Breast epithelium (tissue), 4 donors: ENCODE results near the gene FRMD5. TPM values are rescaled to one million over a fixed set of nuclear protein-coding genes. Genes with fewer than 3 reads are reported as not detected.
A peak's percentile ranks its signal among the peaks of the same experiment; 100 is the strongest.

ENCODE experiments used
- DNase-seq, 2 donors: peaks; one replicate each; pipeline ENCODE4 v3.0.0-alpha.2; 2019; ENCODE audit warnings: low spot score in 2 of 2
- H3K27ac ChIP-seq, 2 donors: fragments of 200-600 bp; sonication (generic) in 1 of 2; one replicate each; pipeline ENCODE4 v1.5.1; 2016 to 2019; ENCODE audit warnings: mild to moderate bottlenecking in 1 of 2
- H3K27me3 ChIP-seq, 2 donors: fragments of 200-600 bp; sonication (generic) in 1 of 2; one replicate each; pipeline versions ENCODE4 v1.5.1 to v1.6.0; 2017 to 2019; ENCODE audit warnings: control low read depth in 1 of 2, mild to moderate bottlenecking in 1 of 2
- H3K36me3 ChIP-seq: fragments of 200-600 bp; one replicate; pipeline ENCODE4 v1.5.1; 2019
- H3K4me1 ChIP-seq, 2 donors: fragments of 200-600 bp; sonication (generic); one replicate each; pipeline ENCODE4 v1.5.1; 2016 to 2019; ENCODE audit warnings: control low read depth in 1 of 2
- H3K4me3 ChIP-seq, 3 donors: fragments of 200-600 bp; sonication (generic); 1 replicate in 2 of 3; 2 replicates in 1 of 3; pipeline ENCODE4 v1.5.1; 2016 to 2019; ENCODE audit warnings: mild to moderate bottlenecking in 3 of 3, moderate library complexity in 2 of 3
- H3K9me3 ChIP-seq, 2 donors: fragments of 200-600 bp; sonication (generic) in 1 of 2; one replicate each; pipeline ENCODE4 v1.5.1; 2016 to 2019; ENCODE audit warnings: control low read depth in 1 of 2
- CTCF ChIP-seq, 3 donors: fragments of 450-650 bp; IDR thresholded peaks; one replicate each; pipeline ENCODE4 v1.5.1; 2016 to 2017; ENCODE audit warnings: antibody characterized with exemption in 3 of 3, mild to moderate bottlenecking in 3 of 3, moderate library complexity in 3 of 3
- POLR2A ChIP-seq: fragments of 450-650 bp; IDR thresholded peaks from one replicate; pipeline ENCODE4 v1.6.1; 2016; ENCODE audit warnings: antibody characterized with exemption, mild to moderate bottlenecking, moderate library complexity
- POLR2AphosphoS5 ChIP-seq, 3 donors: sonication (generic); formaldehyde crosslinking; IDR thresholded peaks; one replicate each; pipeline ENCODE4 v1.6.1; 2017; ENCODE audit warnings: antibody characterized with exemption in 3 of 3
- intact Hi-C: fragments of 100-400 bp; cut with DNase I; formaldehyde crosslinking; loops from one replicate; pipeline ENCODE4 v1.15.1; 2023; ENCODE audit warnings: low total_unique reads
- total RNA-seq, 3 donors: library from RNA; depleted of rRNA; stranded (reverse); fragments of >200 nt; gene quantifications; one replicate each; pipeline ENCODE4 v1.1.0, GENCODE V29; 2016

FRMD5 gene
- total RNA-seq, 3 donors from 2014 or later: 0.66 to 1.6 TPM; not detected in 1

GRCh38 chr15:43878446-43878845 lies 316.6 kb downstream of the FRMD5 start:
- TF ChIP-seq CTCF (IDR thresholded peaks at IDR 0.05) (no peak), POLR2A (no peak), POLR2AphosphoS5 (IDR thresholded peaks at IDR 0.05) (no peak)
- Histone ChIP-seq H3K4me3 (no peak overlapping the region), H3K36me3 (no peaks in the 10 kb centered on the region), H3K4me1 (no peaks in the 10 kb centered on the region), H3K27me3 (no peaks in the 10 kb centered on the region), H3K27ac (no peak overlapping the region), H3K9me3 (no peaks in the 10 kb centered on the region)
- DNase-seq: no peak
- intact Hi-C loops: no loop called here

GRCh38 chr15:43877371-43877770 lies 317.7 kb downstream of the FRMD5 start:
- TF ChIP-seq CTCF (IDR thresholded peaks at IDR 0.05) (no peak), POLR2A (no peak), POLR2AphosphoS5 (IDR thresholded peaks at IDR 0.05) (no peak)
- Histone ChIP-seq H3K27me3 (no peaks in the 10 kb centered on the region), H3K27ac (no peak overlapping the region), H3K36me3 (no peaks in the 10 kb centered on the region), H3K4me1 (no peaks in the 10 kb centered on the region), H3K4me3 (no peak overlapping the region), H3K9me3 (no peaks in the 10 kb centered on the region)
- intact Hi-C loops: no loop called here
- no peak for DNase-seq

- Histone ChIP-seq H3K27ac (no peak overlapping the region), H3K4me1 (no peaks in the 10 kb centered on the region)
- TF ChIP-seq POLR2AphosphoS5 (IDR thresholded peaks at IDR 0.05): no peak
Observed at GRCh38 chr15:43876872-43877271, 318.2 kb downstream of the FRMD5 start.

GRCh38 chr15:43873651-43874050 lies 321.4 kb downstream of the FRMD5 start:
- Histone ChIP-seq H3K27me3 (no peaks in the 10 kb centered on the region), H3K36me3 (no peaks in the 10 kb centered on the region)

More at GRCh38 chr15:43876872-43877271, 318.2 kb downstream of the FRMD5 start:
- intact Hi-C loops: no loop called here
- Histone ChIP-seq H3K36me3 (no peaks in the 10 kb centered on the region), H3K9me3 (no peaks in the 10 kb centered on the region), H3K4me3 (no peak overlapping the region), H3K27me3 (no peaks in the 10 kb centered on the region)
- DNase-seq: no peak

GRCh38 chr15:43872416-43873020 lies 322.6 kb downstream of the FRMD5 start:
- intact Hi-C loops: no loop called here
- Histone ChIP-seq H3K27me3 (no peaks in the 10 kb centered on the region), H3K27ac (no peak overlapping the region), H3K9me3 (no peaks in the 10 kb centered on the region), H3K4me3 (no peak overlapping the region), H3K36me3 (no peaks in the 10 kb centered on the region), H3K4me1 (no peaks in the 10 kb centered on the region)
- no peak for TF ChIP-seq POLR2AphosphoS5 (IDR thresholded peaks at IDR 0.05)
- peak in 1 of 3 donors; percentile 31 for TF ChIP-seq CTCF (IDR thresholded peaks at IDR 0.05)
- TF ChIP-seq POLR2A: no peak
- DNase-seq: no peak

More at GRCh38 chr15:43873651-43874050, 321.4 kb downstream of the FRMD5 start:
- intact Hi-C loops: no loop called here
- no peak overlapping the region for H3K4me3 ChIP-seq
- H3K4me1 ChIP-seq: no peaks in the 10 kb centered on the region
- no peak for TF ChIP-seq POLR2AphosphoS5 (IDR thresholded peaks at IDR 0.05)
- no peak for TF ChIP-seq POLR2A
- TF ChIP-seq CTCF (IDR thresholded peaks at IDR 0.05): no peak
- H3K9me3 ChIP-seq: no peaks in the 10 kb centered on the region
- DNase-seq: no peak
- no peak overlapping the region for H3K27ac ChIP-seq
